ENCODE results near the gene FSTL4.
"Not testable (repeated sequence)": the region's sequence is repeated elsewhere in the genome, so short reads cannot be mapped to it uniquely, and the experiment has no call there.

FSTL4 gene

GRCh38 chr5:133456933-133457402 lies 155.4 kb downstream of the FSTL4 start:
- DNase-seq (ENCODE audit: low read depth in 2 of 2) = no peak

DNA sequence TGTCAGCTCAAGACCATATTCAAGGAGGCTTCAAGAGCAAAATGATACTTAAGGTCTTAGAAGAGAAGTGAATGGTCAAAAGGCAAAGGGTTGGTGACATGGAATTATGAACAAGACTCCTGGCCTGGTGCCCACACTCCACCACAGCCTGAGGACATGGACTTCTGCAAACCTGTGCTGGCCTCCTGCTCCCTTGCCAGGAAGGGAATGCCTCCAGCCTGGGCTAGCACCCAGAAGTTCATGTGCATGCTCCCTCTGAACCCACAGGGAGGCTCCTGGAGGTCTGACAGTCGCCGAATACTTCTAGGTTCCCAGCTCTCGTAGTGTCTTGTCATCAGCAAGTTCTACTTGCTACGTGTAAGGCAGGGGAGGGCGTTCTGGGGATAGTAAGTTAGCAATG lies 156.7 kb downstream of the FSTL4 start:
- no peak for DNase-seq (ENCODE audit: low read depth in 2 of 2)

- DNase-seq (ENCODE audit: low read depth in 2 of 2) = no peak
Observed at GRCh38 chr5:133454442-133454841, 157.9 kb downstream of the FSTL4 start.

GRCh38 chr5:133453831-133454230 lies 158.5 kb downstream of the FSTL4 start:
- DNase-seq (ENCODE audit: low read depth in 2 of 2) = no peak

DNA sequence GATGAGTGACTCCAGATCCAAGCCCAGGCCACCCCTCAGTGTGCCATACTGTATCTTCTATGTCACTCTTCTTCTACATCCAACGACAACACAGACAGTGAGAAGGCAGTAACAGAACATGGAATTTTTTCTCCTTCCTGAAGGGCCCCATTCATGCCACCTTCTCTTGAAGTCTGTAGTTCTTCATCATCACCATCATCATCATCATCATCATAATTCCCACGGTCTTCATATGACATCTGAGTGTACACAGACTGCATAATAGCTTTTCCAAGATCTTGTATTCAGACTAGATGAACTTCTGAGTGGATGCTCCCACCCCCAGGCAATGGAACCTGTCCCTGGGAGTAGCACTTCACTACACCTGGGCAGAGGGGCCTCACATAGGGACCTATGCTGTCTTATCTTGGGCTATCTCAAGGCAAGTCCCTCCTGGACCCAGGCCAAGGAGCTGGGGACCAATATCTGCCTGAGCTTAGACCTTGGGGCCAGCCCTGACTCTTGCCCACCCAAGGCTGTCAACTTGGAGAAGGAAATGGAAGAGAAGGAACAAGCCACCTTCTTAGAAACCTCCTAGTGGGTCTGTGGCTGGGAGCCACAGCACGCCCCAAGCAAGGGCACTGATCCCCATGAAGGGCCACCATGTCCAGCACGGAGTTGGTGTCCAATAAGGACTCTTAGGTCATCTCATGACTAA lies 159.1 kb downstream of the FSTL4 start:
- no peak for DNase-seq (ENCODE audit: low read depth in 2 of 2)

DNA sequence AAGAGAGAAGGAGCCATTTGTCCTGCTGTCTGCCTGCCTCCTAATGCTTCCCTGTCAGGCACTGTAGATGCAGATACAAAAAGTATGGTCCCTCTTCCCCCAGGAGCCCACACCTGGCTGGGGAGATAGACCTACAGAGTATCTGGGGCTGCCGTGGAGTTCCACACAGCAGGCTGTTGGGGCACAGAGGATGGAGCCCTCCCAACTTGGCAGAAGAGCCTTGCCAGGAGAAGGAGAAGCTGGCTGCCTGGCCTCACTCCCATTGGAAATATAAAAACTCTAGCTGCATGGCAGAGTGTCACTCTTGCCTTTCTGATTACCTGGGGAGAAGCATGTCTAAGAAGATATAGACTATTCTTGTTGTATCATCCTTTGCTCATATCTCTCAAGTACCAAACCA lies 160.4 kb downstream of the FSTL4 start:
- DNase-seq (ENCODE audit: low read depth in 2 of 2) = no peak

GRCh38 chr5:133450286-133450685 lies 162.1 kb downstream of the FSTL4 start:
- no peak for DNase-seq (ENCODE audit: low read depth in 2 of 2)

DNA sequence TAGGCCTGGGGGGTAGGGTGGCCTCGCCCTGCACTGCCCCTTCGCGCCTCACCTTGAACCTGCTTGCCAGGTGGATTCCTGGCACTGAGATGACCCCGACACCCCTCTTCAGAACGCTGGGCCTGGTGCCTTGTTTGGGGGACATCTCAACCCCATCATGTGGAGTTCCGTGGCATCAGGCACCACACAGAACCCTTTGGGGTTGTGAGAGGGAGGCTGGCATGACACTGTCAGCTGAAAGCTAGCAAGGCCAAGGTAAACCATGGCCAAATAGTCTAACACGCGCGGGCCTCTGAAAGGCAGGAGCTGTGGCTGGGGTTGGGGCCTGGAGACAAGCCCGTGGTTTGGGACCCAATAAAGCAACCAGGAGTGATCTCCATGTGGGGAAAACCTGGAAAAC lies 163.2 kb downstream of the FSTL4 start:
- no peak for DNase-seq (ENCODE audit: low read depth in 2 of 2)

DNA sequence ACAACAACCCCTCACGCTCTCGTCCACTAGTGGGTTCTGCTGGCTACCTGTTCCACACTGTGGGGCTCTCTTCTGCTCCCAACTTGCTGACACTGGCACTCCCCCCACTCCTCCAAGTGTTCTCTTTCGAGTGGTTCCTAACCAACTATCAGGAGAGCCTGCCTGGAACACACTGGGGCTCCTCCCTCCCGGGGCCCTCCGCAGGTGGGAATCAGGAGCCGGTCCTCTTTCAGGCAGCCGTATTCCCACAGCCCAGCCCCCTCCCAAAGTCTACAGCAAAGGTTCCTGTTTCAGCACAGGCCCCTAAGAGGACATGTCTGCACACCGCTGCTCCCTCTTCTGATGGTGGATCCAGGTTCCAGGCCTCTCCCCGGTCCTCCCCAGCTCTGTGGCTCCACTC lies 165.9 kb downstream of the FSTL4 start:
- DNase-seq (ENCODE audit: low read depth in 2 of 2) = no peak

- DNase-seq (ENCODE audit: low read depth in 2 of 2) = no peak
Observed at GRCh38 chr5:133445744-133446143, 166.6 kb downstream of the FSTL4 start.

GRCh38 chr5:133445204-133445603 lies 167.1 kb downstream of the FSTL4 start:
- DNase-seq (ENCODE audit: low read depth in 2 of 2) = not testable (repeated sequence)

DNA sequence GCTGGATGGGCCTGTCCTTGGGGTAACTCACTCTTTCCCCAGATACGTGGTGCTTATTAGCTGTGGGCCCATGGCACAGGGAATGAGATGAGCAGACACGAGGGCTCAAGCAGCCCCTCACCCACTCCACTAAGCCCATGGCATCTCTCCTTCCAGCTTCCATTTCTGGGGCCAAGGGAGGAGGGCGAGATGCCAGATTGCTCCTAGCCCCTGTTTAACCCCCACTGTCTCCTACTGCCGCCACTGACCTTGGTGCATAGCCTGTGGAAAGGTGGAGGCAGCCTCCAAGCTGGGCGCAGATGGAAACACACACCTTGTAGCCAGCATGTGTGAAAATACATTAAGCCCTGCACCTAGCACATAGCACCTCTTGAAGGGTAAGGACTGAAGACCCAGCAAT lies 167.6 kb downstream of the FSTL4 start:
- DNase-seq (ENCODE audit: low read depth in 2 of 2) = no peak

GRCh38 chr5:133441166-133441815 lies 171.1 kb downstream of the FSTL4 start:
- no peak for DNase-seq (ENCODE audit: low read depth in 2 of 2)

GRCh38 chr5:133440467-133441115 lies 171.8 kb downstream of the FSTL4 start:
- DNase-seq (ENCODE audit: low read depth in 2 of 2) = no peak

- DNase-seq (ENCODE audit: low read depth in 2 of 2) = no peak
Observed at GRCh38 chr5:133439859-133440258, 172.5 kb downstream of the FSTL4 start.

DNA sequence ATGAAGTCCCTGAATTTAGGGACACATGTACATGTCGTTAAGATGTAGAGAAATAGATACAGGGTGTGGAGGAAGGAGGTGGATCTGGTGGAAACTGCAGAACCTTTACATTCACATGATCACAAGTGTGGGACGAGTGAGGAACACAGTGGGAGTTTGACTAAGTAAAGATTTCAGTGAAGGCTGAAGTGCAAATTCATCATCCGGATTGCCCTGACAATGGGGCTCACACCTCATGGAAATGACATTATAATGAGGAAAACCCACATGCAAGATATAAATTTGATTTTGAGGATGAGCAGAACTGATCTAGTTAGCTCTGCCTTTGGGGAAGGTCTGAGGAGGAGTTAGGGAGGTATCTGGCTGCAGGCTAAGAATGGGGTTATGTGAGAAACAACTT lies 173.9 kb downstream of the FSTL4 start:
- DNase-seq (ENCODE audit: low read depth in 2 of 2) = no peak

GRCh38 chr5:133434336-133434735 lies 178.0 kb downstream of the FSTL4 start:
- DNase-seq (ENCODE audit: low read depth in 2 of 2) = no peak

DNA sequence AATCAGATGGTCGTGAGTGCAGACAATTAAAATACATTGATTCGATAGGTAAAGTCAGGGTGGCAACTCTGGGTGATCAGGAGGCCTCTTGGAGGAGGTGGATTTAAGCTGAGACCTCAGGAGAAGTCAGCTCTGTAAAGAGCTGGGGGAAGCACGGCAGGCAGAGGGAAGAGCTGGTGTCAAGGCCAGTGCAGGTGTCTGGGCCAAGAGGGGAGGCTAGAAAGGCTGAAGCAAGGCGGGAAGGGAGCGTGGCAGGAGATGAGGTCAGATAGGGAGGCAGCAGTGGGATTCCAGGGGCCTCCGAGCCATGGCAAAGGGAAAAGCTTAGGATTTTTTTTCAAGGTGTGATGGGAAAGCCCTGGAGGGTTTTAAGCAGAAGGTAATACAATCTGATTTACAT lies 178.7 kb downstream of the FSTL4 start:
- no peak for DNase-seq (ENCODE audit: low read depth in 2 of 2)

DNA sequence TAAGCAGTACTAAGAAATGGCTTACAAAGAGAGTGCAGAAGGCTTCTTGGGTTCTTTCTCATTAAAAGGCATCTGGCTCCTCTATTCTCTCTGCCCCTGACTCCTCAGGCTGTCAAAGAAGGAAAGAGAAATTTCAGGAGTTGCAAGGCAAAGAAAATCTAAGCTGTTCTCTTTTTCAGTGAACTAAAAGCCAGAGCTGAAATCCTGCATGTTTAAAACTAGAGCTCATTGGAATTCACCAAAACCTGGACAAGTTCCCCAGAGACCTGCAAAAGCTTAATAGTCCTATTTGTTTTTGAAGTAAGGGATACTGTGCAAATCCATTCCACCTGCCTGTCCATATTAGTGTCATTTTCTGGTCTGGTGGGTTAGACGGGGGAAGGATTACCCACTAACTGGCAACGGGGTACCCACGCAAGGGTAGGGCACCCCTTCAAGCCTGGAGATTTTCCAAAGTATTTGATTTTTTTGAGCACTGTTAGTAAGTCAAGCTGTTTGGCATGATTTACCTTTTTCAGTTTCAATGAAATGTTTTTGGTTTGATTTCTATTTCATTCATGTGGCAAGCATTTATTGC lies 179.3 kb downstream of the FSTL4 start:
- DNase-seq (ENCODE audit: low read depth in 2 of 2) = no peak

DNA sequence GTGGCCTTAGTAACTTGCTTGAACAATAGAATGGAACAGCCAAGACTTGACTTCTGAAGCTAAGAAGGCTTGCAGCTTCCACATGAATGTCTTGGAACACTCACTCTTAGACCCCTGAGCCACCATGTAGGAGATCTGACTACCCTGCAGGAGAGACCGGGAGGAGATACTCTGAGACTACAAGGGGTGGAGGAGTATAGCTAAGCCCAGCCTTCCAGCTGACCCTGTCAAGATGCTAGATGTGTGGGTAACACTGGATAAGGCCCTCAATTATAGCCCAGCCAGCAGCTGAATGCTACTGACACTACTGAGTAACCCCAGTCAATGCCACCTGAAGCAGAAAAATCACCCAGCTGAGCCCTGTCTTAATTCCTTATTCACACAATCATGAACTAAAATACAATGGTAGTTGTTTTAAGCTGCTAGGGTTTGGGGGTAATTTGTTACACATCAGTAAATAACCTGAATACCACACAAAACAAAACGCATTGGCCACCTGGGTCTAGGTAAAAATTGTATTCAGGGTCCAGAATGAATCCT lies 180.9 kb downstream of the FSTL4 start:
- DNase-seq (ENCODE audit: low read depth in 2 of 2) = no peak

- DNase-seq (ENCODE audit: low read depth in 2 of 2) = no peak
Observed at GRCh38 chr5:133430095-133430494, 182.2 kb downstream of the FSTL4 start.

DNA sequence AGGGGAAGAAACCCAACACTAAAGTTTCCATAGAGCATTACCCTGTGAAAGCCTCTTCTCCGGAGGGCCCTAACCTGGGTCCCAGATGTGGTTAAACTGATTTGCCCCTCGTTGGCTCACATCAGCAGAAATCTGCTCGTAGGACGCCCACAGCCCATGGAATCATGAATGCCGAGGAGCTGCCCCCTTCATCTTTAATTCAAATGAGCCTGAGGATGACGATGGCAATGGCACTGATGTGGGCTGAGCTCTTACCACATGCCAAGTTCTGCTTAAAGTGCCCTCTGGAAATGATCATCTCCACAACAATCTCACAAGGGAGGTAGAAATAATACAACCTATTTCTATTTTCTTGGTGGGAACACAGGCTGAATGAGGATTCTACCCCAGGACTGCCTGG lies 183.3 kb downstream of the FSTL4 start:
- no peak for DNase-seq (ENCODE audit: low read depth in 2 of 2)
